Lung (tissue), 12 donors: ENCODE data around the gene CASZ1. TPM values are rescaled to one million over a fixed set of nuclear protein-coding genes. Genes with fewer than 3 reads are reported as not detected.
A peak's percentile ranks its signal among the peaks of the same experiment; 100 is the strongest.

Experiments
- ATAC-seq: fragments of 200-7000 bp; cut with Tn5 transposase; one replicate; pipeline ENCODE4 v1.9.1; 2020; ENCODE audit warnings: moderate number of reproducible peaks; ENCODE audit not compliant: insufficient read depth, low FRiP score
- DNase-seq, 3 donors: peaks; one replicate each; pipeline ENCODE4 v3.0.0-alpha.2; 2013 to 2017
- H3K27ac ChIP-seq, 2 donors: one replicate each; pipeline ENCODE4 v1.5.1; 2013; ENCODE audit warnings: mild to moderate bottlenecking in 2 of 2, moderate library complexity in 2 of 2, control low read depth in 1 of 2, inconsistent platforms in 1 of 2, low read depth in 1 of 2, low read length in 1 of 2
- H3K27me3 ChIP-seq, 3 donors: one replicate each; pipeline ENCODE4 v1.5.1; 2013; ENCODE audit warnings: low read length in 2 of 3; ENCODE audit not compliant: control insufficient read depth in 3 of 3, insufficient read depth in 3 of 3
- H3K36me3 ChIP-seq, 4 donors: one replicate each; pipeline ENCODE4 v1.5.1; 2013; ENCODE audit warnings: low read length in 4 of 4, mild to moderate bottlenecking in 1 of 4, moderate library complexity in 1 of 4; ENCODE audit not compliant: control insufficient read depth in 4 of 4, insufficient read depth in 4 of 4
- H3K4me1 ChIP-seq, 5 donors: one replicate each; pipeline ENCODE4 v1.5.1; 2013; ENCODE audit warnings: low read length in 5 of 5, mild to moderate bottlenecking in 2 of 5, moderate library complexity in 1 of 5; ENCODE audit not compliant: control insufficient read depth in 5 of 5, insufficient read depth in 5 of 5
- H3K4me3 ChIP-seq: one replicate; pipeline ENCODE4 v1.5.1; 2013; ENCODE audit warnings: mild to moderate bottlenecking, control low read depth, moderate library complexity
- H3K9ac ChIP-seq, 2 donors: one replicate each; pipeline ENCODE4 v1.5.1; 2013; ENCODE audit warnings: low read length in 2 of 2, control low read depth in 1 of 2; ENCODE audit not compliant: insufficient read depth in 1 of 2
- H3K9me3 ChIP-seq, 4 donors: one replicate each; pipeline ENCODE4 v1.5.1; 2013; ENCODE audit warnings: low read length in 3 of 4, mild to moderate bottlenecking in 1 of 4, moderate library complexity in 1 of 4; ENCODE audit not compliant: control insufficient read depth in 4 of 4, insufficient read depth in 3 of 4
- CTCF ChIP-seq: IDR thresholded peaks from 2 replicates; pipeline ENCODE4 v1.5.1; 2012; ENCODE audit warnings: mild to moderate bottlenecking; ENCODE audit errors: control extremely low read depth, extremely low read depth
- WGBS, 2 donors: extraction: QIAGEN DNeasy Blood & Tissue Kit; methylation state at CpG; one replicate each; pipeline ENCODE4 v1.1.7; 2013; 5-methylcytosine and 5-hydroxymethylcytosine counted together
- polyA plus RNA-seq, 2 donors: library from polyadenylated mRNA; stranded (reverse); fragments of 200-250 nt; gene quantifications; one replicate each; pipeline ENCODE4 v1.2.1, GENCODE V29; 2013
- total RNA-seq, 2 donors: library from RNA; depleted of rRNA in 1 of 2; stranded (reverse); fragments of >200 nt in 1 of 2; gene quantifications; one replicate each; pipeline ENCODE4 v1.2.1, GENCODE V29; 2014 to 2021
- donor health status: control.
- donor health status: control.
- donor health status: Bipolar disorder and iron deficiency.
- donor health status: healthy.
- donor health status: DM: yes; HTN: yes; CAD: no.

Gene CASZ1
- total and polyA plus RNA-seq, 4 donors = 10.3 to 69.9 (median 40.5) TPM

DNA sequence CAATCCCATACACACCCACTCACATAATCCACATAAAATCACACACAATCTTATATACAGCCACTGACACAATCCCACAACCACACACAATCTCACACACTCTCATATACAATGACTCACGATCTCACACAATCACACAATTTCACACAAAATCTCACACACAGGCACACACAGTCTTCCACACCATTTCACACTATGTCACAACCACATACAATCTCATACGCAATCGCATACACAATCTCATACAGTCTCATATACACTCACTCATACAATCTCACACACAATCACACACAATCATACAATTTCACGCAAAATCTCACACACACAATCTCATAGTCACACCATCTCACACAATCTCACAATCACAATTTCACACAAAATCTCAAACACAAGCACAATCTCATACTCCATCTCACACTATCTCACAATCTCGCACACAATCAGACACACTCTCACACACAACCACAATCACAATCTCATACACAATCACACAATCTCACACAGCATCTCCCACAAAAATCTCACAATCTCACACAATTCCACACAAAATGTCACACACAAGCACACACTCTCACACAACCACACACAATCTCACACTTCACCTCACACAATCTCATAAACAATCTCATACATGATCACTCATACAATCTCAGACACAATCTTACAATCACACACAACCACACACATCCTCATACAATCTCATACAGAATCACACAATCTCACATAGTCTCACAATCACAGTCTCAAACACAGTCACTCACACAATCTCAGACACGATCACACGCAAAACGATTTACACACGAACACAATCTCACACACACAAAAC, 18.5 kb downstream of the CASZ1 start:
- Histone ChIP-seq H3K4me1 (peaks cover 0 to 10% (median 3%) of the 10 kb centered on the region in 5 donors), H3K27ac (peak overlapping the region in 1 of 2 donors; percentile 49), H3K9me3 (no peaks in the 10 kb centered on the region), H3K9ac (no peak overlapping the region), H3K27me3 (no peaks in the 10 kb centered on the region), H3K4me3 (no peak overlapping the region), H3K36me3 (no peaks in the 10 kb centered on the region)
- ATAC-seq (no peak), DNase-seq (no peak)
- no peak for TF ChIP-seq CTCF
- 93 to 97% methylated on average over 9 of the region's 9 CpGs for WGBS, 2 donors

GRCh38 chr1:10776190-10776905, 20.1 kb downstream of the CASZ1 start:
- H3K4me3 ChIP-seq = no peak overlapping the region
- no peaks in the 10 kb centered on the region for H3K36me3 ChIP-seq
- no peaks in the 10 kb centered on the region for H3K27me3 ChIP-seq
- peaks cover 0 to 8% (median 2%) of the 10 kb centered on the region in 5 donors for H3K4me1 ChIP-seq
- no peak for ATAC-seq
- H3K9me3 ChIP-seq = no peaks in the 10 kb centered on the region
- H3K9ac ChIP-seq = no peak overlapping the region
- no peak for TF ChIP-seq CTCF
- DNase-seq = peak in 2 of 3 donors; percentile 20 to 64
- no peak overlapping the region for H3K27ac ChIP-seq
- 75 to 80% methylated on average over 14 of the region's 14 CpGs for WGBS, 2 donors

GRCh38 chr1:10775763-10776162, 20.7 kb downstream of the CASZ1 start:
- no peak for TF ChIP-seq CTCF
- WGBS, 2 donors = 86 to 87% methylated on average over 9 of the region's 9 CpGs
- H3K4me3 ChIP-seq = no peak overlapping the region
- H3K9me3 ChIP-seq = no peaks in the 10 kb centered on the region
- no peaks in the 10 kb centered on the region for H3K36me3 ChIP-seq
- peaks cover 0 to 8% (median 2%) of the 10 kb centered on the region in 5 donors for H3K4me1 ChIP-seq
- no peak overlapping the region for H3K27ac ChIP-seq
- no peak overlapping the region for H3K9ac ChIP-seq
- DNase-seq (no peak), ATAC-seq (no peak)
- no peaks in the 10 kb centered on the region for H3K27me3 ChIP-seq
